WI38 (cell line): ENCODE data around the gene ADCY7.

Source experiments
- H3K4me3 ChIP-seq: 2 replicates; pipeline ENCODE4 v1.5.1; 2011; ENCODE audit warnings: low read depth, mild to moderate bottlenecking, control low read depth, low read length
- CTCF ChIP-seq: IDR thresholded peaks from 2 replicates; pipeline ENCODE4 v1.5.1; 2012; ENCODE audit warnings: low read depth, mild to moderate bottlenecking, control low read depth, low read length

The ADCY7 gene

GRCh38 chr16:50252082-50252611 is 14.2 kb upstream of the ADCY7 start:
- H3K4me3 ChIP-seq = no peak overlapping the region
- TF ChIP-seq CTCF = no peak

GRCh38 chr16:50252874-50253513 is 13.4 kb upstream of the ADCY7 start:
- TF ChIP-seq CTCF = no peak
- H3K4me3 ChIP-seq = no peak overlapping the region

- H3K4me3 ChIP-seq = no peak overlapping the region
- TF ChIP-seq CTCF = no peak
Observed at GRCh38 chr16:50253514-50253910, 12.8 kb upstream of the ADCY7 start.

GRCh38 chr16:50254072-50254471 is 12.3 kb upstream of the ADCY7 start:
- no peak overlapping the region for H3K4me3 ChIP-seq
- no peak for TF ChIP-seq CTCF

GRCh38 chr16:50255538-50255937 is 10.8 kb upstream of the ADCY7 start:
- H3K4me3 ChIP-seq = no peak overlapping the region
- no peak for TF ChIP-seq CTCF

- no peak for TF ChIP-seq CTCF
- no peak overlapping the region for H3K4me3 ChIP-seq
Observed at GRCh38 chr16:50256604-50257003, 9.7 kb upstream of the ADCY7 start.

GRCh38 chr16:50257876-50258275 is 8.5 kb upstream of the ADCY7 start:
- no peak overlapping the region for H3K4me3 ChIP-seq
- no peak for TF ChIP-seq CTCF
